IPS-15b (cell line): ENCODE results near the gene HSPB1.
"Not testable (repeated sequence)": the region's sequence is repeated elsewhere in the genome, so short reads cannot be mapped to it uniquely, and the experiment has no call there.

Source experiments
- H3K27me3 ChIP-seq: one replicate; pipeline ENCODE4 v1.6.1; 2013; ENCODE audit warnings: low read length; ENCODE audit not compliant: control insufficient read depth, insufficient read depth
- H3K36me3 ChIP-seq: one replicate; pipeline ENCODE4 v1.6.1; 2013; ENCODE audit warnings: low read length; ENCODE audit not compliant: control insufficient read depth, insufficient read depth
- H3K4me1 ChIP-seq: one replicate; pipeline ENCODE4 v1.6.1; 2013; ENCODE audit warnings: mild to moderate bottlenecking, low read length; ENCODE audit not compliant: control insufficient read depth, insufficient read depth
- H3K4me3 ChIP-seq: one replicate; pipeline ENCODE4 v1.5.1; 2013; ENCODE audit warnings: low read depth, low read length
- H3K9ac ChIP-seq: one replicate; pipeline ENCODE4 v1.6.1; 2013; ENCODE audit warnings: low read depth, mild to moderate bottlenecking, low read length
- H3K9me3 ChIP-seq: one replicate; pipeline ENCODE4 v1.6.1; 2013; ENCODE audit warnings: mild to moderate bottlenecking, low read length; ENCODE audit not compliant: control insufficient read depth, insufficient read depth

The HSPB1 gene

DNA sequence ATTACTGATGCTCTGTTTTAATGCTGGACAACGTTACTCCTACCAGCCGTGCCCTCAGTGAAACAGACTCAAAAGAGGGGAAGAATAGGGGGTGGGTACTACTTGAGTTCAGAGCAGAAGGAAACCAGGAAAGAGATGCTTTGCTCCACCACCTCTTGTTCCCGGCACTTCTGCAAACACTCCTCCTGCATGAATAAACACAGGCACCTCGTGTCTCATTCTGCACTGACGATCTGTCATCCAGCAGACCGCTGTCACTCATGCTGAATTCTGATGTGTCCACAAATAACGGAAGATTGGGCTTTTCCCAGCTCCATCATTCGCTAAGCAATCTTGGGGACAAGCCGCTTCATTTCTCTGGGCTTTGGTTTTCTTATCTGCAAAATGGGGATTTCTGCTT lies 29.6 kb downstream of the HSPB1 start:
- peaks cover 15% of the 10 kb centered on the region for H3K36me3 ChIP-seq
- H3K4me1 ChIP-seq: peaks cover 2% of the 10 kb centered on the region
- H3K9ac ChIP-seq: no peak overlapping the region
- H3K4me3 ChIP-seq: no peak overlapping the region
- H3K9me3 ChIP-seq: no peaks in the 10 kb centered on the region
- H3K27me3 ChIP-seq: no peaks in the 10 kb centered on the region

DNA sequence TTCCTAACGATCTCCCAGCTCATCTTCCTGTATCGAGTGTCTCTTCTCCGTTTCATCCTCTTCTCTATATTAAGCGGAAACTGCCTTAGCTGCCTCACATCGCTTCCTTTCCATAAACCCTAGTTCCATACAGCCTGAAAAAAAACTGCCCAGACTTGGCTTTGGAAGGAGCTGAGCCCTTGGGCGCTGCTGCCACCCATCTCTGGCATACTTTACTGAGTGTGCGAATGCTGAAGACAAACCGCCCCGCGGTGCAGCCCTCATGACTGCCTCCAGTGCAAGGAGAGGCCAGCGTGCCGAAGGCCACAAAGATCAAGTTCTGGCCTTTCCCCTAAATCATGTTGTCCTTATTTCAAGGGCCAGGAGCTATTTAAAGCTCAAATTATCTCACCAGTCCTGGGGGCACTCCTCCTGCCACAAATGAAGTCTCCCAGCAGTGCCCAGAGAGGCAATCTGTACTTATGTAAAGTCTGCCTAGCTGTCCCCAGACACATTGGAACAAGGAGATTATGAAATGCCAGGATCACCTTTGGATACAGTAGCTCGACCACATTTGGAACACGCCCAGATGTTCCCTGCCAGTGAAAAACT lies 31.1 kb downstream of the HSPB1 start:
- Histone ChIP-seq H3K9me3 (no peaks in the 10 kb centered on the region), H3K4me1 (no peaks in the 10 kb centered on the region), H3K4me3 (no peak overlapping the region), H3K36me3 (peaks cover 15% of the 10 kb centered on the region), H3K27me3 (no peaks in the 10 kb centered on the region), H3K9ac (no peak overlapping the region)

DNA sequence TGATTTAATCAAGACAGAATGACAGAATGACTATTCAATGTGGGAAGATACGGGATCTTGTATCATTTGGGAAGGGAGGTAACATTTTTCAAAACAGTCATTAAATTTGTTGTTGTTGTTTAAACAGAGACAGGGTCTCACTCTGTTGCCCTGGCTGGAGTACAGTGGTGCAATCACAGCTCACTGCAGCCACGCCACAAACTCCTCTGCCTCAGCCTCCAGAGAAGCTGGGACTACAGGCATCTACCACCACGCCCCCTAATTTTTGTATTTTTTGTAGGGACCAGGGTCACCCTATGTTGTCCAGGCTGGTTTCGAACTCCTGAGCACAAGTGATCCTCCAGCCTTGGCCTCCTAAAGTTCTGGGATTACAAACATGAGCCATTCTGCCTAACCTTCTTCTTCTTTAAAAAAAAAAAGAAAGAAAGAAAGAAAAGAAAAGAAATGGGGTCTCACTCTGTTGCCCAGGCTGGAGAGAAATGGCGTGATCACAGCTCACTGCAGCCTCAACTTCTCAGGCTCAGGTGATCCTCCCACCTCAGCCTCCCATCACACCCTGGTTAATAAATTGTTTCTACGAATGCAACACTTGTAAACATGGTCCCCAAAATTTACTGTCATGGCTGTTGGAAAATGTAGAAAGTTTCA lies 32.0 kb downstream of the HSPB1 start:
- H3K27me3 ChIP-seq: no peaks in the 10 kb centered on the region
- no peak overlapping the region for H3K9ac ChIP-seq
- H3K36me3 ChIP-seq: peaks cover 9% of the 10 kb centered on the region
- no peaks in the 10 kb centered on the region for H3K9me3 ChIP-seq
- H3K4me1 ChIP-seq: no peaks in the 10 kb centered on the region
- H3K4me3 ChIP-seq: no peak overlapping the region

DNA sequence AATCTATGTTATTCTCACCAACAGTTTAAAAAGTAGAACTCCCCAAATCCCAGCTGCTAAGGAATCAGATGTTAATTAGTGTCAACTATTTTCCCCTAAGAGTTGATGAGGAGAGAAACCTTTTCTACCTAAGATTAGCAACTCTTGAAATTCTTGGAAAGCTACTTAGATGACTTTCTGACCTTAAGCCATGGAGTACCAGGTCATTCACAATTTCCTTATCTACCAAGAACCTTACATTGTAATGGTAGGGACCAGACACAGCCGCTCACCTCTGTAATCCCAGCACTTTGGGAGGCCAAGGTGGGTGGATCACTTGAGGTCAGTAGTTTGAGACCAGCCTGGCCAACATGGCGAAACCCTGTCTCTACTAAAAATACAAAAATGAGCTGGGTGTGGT lies 32.9 kb downstream of the HSPB1 start:
- H3K9ac ChIP-seq, H3K4me1 ChIP-seq, H3K36me3 ChIP-seq, H3K27me3 ChIP-seq, H3K9me3 ChIP-seq, H3K4me3 ChIP-seq: not testable (repeated sequence)

DNA sequence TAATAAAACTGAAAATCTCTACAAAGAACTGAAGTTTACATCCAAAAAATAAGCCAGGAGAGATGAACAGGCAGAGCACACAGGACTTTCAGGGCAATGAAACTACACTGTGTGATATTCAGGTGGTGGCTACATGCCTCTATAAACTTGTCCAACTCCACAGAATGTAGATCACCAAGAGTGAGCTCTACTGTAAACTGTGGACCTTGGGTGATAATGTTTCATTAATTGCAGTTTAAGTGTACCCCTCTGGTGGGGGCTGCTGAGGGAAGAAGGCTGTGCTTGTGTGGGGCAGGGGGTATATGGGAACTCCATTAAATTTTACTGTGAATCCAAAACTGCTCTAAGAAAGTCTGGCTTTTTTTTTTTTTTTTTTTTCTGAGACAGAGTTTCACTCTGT lies 33.6 kb downstream of the HSPB1 start:
- Histone ChIP-seq H3K36me3 (no peaks in the 10 kb centered on the region), H3K27me3 (no peaks in the 10 kb centered on the region), H3K4me3 (no peak overlapping the region), H3K9me3 (no peaks in the 10 kb centered on the region), H3K9ac (no peak overlapping the region), H3K4me1 (no peaks in the 10 kb centered on the region)

DNA sequence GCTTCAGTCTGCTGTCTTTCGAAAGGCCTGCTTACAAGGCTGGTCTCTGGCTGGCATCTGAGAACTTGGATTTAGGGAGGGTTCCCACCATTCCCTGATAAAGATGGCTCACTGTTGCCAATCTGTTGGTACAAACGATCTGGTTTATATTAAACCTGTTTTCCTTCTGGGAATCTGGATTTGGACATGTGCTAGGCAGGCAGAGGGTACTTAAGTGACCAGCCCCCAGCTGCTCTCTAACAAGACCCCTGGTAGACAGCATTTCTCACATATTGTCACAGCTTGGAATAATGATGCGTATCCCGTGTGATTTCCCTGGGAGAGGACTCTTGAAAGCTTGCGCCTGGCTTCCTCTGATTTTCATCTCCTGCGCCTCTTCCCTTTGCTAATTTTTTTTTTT lies 34.7 kb downstream of the HSPB1 start:
- Histone ChIP-seq H3K9ac (no peak overlapping the region), H3K36me3 (no peaks in the 10 kb centered on the region), H3K27me3 (no peaks in the 10 kb centered on the region), H3K9me3 (no peaks in the 10 kb centered on the region), H3K4me1 (no peaks in the 10 kb centered on the region), H3K4me3 (no peak overlapping the region)

DNA sequence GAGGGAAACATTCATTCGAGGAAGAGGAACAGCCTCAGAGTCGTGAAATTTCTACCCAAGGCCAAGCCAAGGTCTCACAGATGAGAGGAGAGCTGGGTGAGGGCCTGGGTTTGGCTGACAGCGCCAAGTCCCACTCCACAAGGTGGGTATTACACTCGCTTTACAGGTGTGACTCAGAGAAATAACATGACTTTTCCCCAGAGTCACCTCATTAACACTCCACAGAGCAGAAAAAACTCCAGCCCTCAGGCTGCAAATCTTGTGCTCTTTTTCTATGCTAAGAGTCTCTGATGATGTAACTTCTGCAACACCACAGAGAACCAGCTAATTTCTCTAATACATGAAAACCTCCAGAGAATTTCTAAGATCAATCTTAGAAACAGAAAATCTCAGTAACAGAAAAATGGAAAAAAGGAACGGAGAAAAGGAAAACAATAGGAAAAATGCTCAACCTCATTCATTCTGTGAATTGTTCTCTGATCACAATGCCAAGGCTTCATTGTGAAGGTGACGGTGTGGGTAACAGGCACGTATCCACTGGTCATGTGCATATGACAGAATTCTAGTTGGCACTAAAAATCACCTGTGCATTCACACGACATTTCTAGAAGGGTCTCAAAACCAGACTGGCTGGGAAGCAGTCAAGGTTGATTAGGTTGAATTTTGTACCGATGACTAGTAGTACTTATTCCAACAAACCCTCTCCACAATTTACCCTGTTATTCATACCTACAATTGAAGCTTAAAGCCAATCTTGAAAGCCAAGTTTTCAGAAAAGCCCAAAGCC lies 36.0 kb downstream of the HSPB1 start:
- peak overlapping the region; percentile 9 for H3K9ac ChIP-seq
- no peaks in the 10 kb centered on the region for H3K27me3 ChIP-seq
- H3K4me1 ChIP-seq: no peaks in the 10 kb centered on the region
- H3K36me3 ChIP-seq: no peaks in the 10 kb centered on the region
- no peak overlapping the region for H3K4me3 ChIP-seq
- no peaks in the 10 kb centered on the region for H3K9me3 ChIP-seq

DNA sequence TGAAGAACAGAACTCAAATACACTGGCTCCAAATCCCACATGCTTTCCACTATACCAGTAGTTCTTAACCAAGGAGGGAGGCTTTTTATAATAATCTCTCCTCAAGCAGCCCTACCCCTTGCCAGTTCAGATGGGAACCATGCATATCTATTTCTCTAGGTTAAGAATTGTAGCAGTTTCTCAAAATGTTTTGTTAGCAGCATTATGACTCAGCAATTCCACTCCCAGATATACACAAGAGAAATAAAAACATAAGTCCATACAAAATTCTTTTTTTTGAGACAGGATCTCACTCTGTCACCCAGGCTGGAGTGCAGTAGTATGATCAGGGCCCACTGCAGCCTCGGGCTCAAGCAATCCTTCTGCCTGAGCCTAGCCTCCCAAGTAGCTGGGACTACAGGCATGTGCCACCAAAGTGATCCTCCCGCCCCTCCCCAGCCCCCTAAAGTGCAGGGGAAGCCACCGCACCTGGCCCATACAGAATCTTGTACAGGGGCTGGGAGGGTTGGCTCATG lies 38.2 kb downstream of the HSPB1 start:
- Histone ChIP-seq H3K27me3 (no peaks in the 10 kb centered on the region), H3K36me3 (peaks cover 12% of the 10 kb centered on the region), H3K4me3 (no peak overlapping the region), H3K4me1 (no peaks in the 10 kb centered on the region), H3K9me3 (no peaks in the 10 kb centered on the region), H3K9ac (no peak overlapping the region)

DNA sequence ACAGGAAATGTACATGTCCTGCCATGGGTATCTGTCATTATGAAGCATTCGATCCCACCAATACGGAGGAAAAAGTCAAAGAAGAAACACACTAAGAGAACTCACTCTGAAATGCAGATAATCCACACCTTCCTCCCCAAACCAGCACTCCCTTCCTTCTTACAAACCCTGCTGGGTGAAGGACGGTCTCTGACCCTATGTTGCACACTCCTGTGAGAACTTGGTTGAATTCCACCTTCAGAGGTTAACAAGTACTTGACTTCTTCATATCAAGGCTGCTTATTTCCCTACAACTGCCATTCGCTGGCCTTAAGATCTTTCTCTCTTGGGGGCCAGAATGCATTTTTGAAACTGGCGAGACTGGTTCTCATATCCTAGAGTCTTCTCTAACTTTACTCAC lies 39.7 kb downstream of the HSPB1 start:
- H3K27me3 ChIP-seq: no peaks in the 10 kb centered on the region
- H3K36me3 ChIP-seq: peaks cover 25% of the 10 kb centered on the region
- H3K4me3 ChIP-seq: no peak overlapping the region
- no peak overlapping the region for H3K9ac ChIP-seq
- H3K9me3 ChIP-seq: no peaks in the 10 kb centered on the region
- H3K4me1 ChIP-seq: no peaks in the 10 kb centered on the region

DNA sequence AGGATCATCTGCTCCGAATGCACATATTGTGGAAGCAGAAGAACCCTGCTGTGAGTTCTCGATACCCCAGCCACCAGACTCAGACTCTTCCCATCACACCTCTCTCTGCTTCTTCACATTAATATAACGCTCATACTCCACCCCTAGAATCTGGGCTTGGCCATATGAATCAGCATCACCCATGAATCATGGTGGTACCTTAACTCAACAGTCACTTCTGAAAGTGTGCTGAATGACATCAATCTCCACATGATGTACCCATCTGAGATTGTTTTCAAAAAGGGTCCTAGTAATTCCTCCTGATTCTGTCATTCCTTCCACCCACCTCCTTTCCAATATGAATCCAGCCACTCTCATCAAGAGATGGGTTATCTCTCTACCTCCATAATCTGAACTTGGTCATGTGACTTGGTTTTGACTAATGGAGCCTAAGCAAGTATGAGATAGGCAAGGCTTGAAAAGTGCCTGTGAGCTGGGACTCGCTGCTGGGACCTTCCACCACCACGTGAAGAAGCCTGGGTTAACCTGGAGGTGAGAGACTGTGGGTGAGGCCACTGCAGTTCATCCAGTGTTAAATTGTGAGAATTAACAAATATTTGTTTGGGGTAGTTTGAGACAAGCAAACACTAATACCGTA lies 40.9 kb downstream of the HSPB1 start:
- Histone ChIP-seq H3K9ac (no peak overlapping the region), H3K4me1 (no peaks in the 10 kb centered on the region), H3K4me3 (no peak overlapping the region), H3K9me3 (no peaks in the 10 kb centered on the region), H3K36me3 (peaks cover 28% of the 10 kb centered on the region), H3K27me3 (no peaks in the 10 kb centered on the region)

DNA sequence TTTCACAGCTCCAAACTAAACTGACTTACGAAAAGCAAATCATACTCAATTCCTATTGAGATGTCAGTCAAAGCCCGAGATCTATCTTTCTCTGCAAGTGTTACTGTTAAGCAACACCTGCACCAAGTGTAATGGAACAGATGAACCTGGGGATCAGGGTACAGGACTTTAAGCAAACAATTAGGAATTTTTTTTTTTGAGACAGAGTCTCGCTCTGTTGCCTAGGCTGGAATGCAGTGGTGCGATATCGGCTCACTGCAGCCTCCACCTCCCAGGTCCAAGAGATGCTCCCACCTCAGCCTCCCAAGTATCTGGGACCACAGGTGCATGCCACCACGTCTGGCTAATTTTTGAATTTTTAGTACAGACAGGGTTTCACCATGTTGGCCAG lies 41.5 kb downstream of the HSPB1 start:
- Histone ChIP-seq H3K9ac (no peak overlapping the region), H3K4me3 (no peak overlapping the region), H3K36me3 (peaks cover 31% of the 10 kb centered on the region), H3K4me1 (no peaks in the 10 kb centered on the region), H3K9me3 (no peaks in the 10 kb centered on the region), H3K27me3 (no peaks in the 10 kb centered on the region)
